IPS-NIHi7 (cell line): Measurements from ENCODE around the gene GJB4.
A peak's percentile ranks its signal among the peaks of the same experiment; 100 is the strongest.
"Not testable (repeated sequence)": the region's sequence is repeated elsewhere in the genome, so short reads cannot be mapped to it uniquely, and the experiment has no call there.

Experiments used
- DNase-seq: peaks from one replicate; pipeline ENCODE4 v3.0.0; 2012; ENCODE audit warnings: mixed read lengths; ENCODE audit errors: extremely low spot score

The GJB4 gene

DNA sequence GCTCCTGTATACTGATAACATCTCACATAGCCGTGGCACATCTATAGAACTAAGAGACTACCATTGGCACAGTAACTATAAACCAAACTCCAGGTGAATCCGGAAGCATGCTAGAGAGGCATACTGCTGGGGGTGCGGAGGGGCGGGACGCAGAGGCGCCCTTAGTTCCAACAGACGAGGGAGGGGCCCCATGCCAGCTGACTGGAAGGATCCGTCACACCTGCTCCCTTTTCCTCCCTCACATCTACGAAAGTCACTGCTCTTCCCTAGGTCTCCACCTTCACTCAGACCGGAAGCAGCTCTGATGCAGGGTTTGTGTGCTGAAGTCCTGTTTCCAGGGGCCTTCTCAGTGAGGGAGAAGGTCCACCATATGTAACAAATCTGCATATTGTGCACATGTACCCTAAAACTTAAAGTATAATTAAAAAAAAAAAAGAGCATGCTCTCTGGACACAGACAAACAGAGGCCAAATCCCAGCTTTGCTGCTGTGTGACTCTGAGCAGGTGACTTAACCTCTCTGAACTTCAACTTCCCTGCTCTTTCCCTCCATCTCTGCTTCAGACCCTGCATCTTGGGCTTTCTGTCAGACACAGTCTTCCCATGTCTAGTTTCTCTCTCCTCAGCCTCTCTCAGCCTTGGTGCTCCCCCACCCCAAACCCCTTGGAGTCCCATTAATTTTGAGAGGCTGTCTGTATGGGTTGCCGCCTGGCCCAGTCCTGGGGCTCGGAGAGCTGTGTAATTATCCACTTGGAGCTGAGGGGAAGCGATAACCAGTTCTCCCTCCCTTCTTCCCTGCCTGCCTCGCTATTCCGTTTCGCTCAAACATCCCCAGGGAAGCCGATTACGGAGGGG, 12.5 kb upstream of the GJB4 start:
- DNase-seq, result no peak

DNA sequence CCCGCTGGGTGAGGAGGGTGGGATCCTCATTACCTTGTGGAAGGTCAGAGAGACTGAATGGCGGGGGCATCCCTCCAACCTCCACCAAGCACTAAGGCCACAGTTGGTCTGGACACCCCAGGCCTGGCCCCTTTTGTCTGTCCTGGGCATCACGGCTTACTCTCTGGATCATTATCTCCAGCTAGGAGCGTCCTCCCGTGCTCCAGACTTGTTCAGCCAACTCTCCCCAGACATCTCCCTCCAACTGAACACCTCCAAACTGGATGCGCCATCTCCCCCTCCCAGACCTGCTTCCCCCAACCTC, 11.9 kb upstream of the GJB4 start:
- no peak for DNase-seq

GRCh38 chr1:34749992-34750391, 9.5 kb upstream of the GJB4 start:
- DNase-seq, result peak; percentile 64

DNA sequence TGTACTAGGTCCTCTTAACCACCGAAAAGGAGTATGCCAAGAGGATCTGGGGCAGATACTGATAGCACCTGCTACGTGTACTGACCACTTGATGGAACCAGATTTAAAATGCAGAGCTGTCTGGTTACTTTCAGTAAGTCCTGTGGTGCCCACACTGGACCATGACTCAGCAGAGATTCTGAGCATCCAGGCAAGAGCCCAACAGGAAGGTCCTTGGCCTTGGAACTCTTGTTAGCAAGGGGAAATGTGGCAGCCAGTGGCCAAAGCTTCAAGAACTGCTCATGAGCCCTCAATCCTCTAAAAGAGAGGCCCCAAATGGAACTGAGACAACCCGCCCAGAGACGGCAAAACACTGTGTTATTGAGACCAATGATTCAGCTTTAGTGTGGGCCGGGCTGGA, 8.9 kb upstream of the GJB4 start:
- no peak for DNase-seq

DNA sequence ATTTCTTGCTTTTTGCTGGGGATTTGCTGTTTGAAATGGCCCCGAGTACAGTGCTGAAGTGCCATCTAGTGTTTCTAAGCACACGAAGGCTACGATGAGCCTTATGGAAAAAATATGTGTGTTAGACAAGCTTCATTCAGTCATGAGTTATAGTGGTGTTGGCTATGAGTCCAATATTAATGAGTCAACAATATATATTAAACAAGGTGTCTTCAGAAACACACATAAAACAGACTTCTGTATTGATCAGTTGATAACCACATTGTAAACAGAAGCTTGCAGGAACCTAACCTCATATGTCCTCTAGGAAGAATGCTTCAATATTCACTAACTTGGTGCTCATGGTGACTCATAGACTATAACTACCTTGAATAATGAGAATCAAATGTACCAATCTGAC, 6.4 kb upstream of the GJB4 start:
- DNase-seq, result no peak

GRCh38 chr1:34754964-34755637, 4.4 kb upstream of the GJB4 start, which contains the start of gene GJB5:
TSS of gene GJB5 (plus strand) at chr1:34755047. CDS start at chr1:34757331, 2,284 bp downstream.
- peak; percentile 35 for DNase-seq

- DNase-seq, result no peak
Measured at GRCh38 chr1:34755961-34756360, 3.6 kb upstream of the GJB4 start.

- DNase-seq, result no peak
Measured at GRCh38 chr1:34757386-34757785, 2.2 kb upstream of the GJB4 start.

GRCh38 chr1:34758751-34759150, 789 bp upstream of the GJB4 start:
- DNase-seq, result no peak

- DNase-seq, result no peak
Measured at GRCh38 chr1:34761176-34761761, 1.7 kb downstream of the GJB4 start.

DNA sequence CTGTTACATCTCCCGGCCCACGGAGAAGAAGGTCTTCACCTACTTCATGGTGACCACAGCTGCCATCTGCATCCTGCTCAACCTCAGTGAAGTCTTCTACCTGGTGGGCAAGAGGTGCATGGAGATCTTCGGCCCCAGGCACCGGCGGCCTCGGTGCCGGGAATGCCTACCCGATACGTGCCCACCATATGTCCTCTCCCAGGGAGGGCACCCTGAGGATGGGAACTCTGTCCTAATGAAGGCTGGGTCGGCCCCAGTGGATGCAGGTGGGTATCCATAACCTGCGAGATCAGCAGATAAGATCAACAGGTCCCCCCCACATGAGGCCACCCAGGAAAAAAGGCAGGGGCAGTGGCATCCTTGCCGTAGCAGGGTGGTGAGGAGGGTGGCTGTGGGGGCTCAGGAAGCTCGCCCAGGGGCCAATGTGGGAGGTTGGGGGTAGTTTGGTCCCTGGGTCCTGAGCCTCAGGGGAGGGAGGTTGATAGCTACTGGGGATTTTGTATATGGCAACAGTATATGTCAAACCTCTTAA, 2.3 kb downstream of the GJB4 start:
- no peak for DNase-seq

- DNase-seq, result no peak
Measured at GRCh38 chr1:34762474-34763141, 3.1 kb downstream of the GJB4 start.

DNA sequence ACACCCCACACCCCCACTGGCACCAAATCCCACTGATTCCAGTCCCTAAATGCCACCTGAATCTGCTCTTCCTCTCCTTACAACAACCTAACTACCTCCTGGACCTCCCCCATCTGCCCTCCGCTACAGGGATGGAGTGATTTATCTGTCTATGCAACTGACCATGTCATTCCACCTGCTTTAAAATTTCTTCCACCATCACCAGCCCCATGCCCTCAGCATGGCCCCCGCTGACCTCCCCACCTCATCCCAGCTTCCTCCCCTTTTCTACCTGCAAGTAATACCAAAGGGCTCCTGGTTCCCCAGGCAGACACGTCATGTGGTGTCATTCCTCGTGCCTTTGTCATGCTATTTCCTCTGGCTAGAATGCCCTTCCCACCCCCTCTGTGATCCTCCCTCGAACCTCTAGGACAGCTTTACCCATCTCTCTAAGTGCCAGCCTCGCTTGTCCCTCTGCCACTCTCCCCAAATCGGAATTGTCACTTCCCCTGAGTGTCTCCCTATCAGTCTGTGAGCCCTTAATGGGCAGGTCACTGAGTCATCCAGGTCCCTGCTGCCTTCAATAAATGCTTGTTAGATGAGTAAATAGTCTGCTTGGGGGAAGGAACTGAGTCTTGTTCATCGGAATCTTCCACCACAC, 3.7 kb downstream of the GJB4 start:
- DNase-seq, result peak; percentile 62

- DNase-seq, result no peak
Measured at GRCh38 chr1:34768856-34769255, 9.3 kb downstream of the GJB4 start.

DNA sequence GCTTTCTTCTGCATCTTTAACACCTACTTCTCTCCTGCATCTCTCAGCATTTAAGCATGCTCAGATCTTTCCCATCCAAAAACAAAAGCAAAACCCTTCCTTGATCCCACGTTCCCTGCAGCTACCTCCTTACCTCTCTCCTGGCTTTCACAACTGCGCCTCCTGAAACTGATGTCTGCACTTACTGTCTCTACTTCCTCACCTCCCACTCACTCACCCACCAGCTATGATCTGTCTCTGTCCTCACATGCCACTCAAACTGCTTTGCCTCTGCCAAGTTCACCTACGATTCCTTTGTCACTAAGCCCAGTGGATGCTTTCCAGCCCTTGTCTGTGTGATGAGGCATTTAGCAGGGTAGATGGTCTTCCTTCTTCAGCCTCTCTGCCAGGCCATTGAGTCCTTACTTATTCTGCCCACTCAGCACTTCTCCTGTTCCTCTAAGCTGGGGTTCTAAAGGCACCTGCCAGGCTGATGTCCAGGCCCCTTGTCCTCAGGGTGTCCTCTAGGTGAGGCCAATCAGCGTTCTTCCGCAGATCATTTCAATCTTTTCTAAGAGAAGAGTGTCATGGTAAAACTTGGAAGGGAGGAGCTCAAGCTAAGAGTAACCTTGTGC, 11.5 kb downstream of the GJB4 start:
- no peak for DNase-seq

DNA sequence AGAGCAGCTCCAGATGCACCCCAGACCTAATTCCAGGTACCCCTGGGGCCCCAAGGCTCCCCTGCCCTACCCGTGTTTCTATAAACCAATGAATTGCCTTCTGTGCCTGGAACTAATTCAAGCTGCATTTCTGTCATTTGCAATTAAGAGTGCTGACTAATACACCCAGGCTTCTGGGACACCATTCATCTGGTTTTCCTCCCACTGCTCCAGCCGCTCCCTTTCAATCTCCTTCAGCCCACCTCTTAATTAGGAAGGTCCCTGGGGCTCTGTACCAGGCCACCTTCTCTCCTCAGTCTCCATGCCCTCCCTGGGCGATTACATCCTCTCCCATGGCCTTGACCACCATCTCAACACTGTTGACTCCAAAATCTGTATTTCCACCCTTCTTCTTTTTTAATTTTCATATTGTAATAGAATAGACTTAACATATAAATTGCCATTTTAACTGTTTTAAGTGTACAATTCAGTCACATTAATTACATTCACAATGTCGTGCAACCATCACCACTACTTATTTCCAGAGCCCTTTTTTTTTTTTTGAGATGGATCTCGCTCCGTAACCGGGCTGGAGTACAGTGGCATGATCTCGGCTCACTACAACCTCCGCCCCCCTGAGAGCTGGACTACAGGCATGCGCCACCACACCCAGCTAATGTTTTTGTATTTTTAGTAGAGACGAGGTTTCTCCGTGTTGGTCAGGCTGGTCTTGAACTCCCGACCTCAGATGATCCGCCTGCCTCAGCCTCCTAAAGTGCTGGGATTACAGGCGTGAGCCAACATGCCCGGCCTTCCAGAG, 12.2 kb downstream of the GJB4 start:
- DNase-seq, result no peak

DNA sequence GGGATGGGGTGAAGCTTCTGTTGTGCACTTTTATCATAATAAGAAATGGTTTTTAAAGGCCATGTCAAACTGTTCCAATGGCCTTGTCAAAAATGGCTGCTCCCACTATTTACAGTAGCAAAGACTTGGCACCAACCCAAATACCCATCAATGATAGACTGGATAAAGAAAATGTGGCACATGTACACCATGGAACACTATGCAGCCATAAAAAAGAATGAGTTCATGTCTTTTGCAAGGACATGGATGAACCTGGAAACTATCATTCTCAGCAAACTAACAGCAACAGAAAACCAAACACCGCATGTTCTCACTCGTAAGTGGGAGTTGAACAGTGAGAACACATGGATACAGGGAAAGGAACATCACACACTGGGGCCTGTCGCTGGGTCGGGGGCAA, 13.6 kb downstream of the GJB4 start:
- not testable (repeated sequence) for DNase-seq

- DNase-seq, result no peak
Measured at GRCh38 chr1:34774957-34775356, 15.4 kb downstream of the GJB4 start.

- DNase-seq, result no peak
Measured at GRCh38 chr1:34776911-34777310, 17.4 kb downstream of the GJB4 start.

- no peak for DNase-seq
Measured at GRCh38 chr1:34777519-34778321, 18.2 kb downstream of the GJB4 start.
